GM23338 (cell line): ENCODE results near the gene MICAL3. TPM values are rescaled to one million over a fixed set of nuclear protein-coding genes. Genes with fewer than 3 reads are reported as not detected.
"Not testable (repeated sequence)": the region's sequence is repeated elsewhere in the genome, so short reads cannot be mapped to it uniquely, and the experiment has no call there.

Source experiments
- ATAC-seq: fragments of 200-7000 bp; cut with Tn5 transposase; 3 replicates; pipeline ENCODE4 v1.9.1; 2020
- DNase-seq: peaks from one replicate; pipeline ENCODE4 v3.0.0-alpha.2; 2015; ENCODE audit warnings: low spot score
- H2AFZ ChIP-seq: fragments of 200-600 bp; sonication (generic); 2 replicates; pipeline ENCODE4 v1.8.0; 2016; ENCODE audit warnings: antibody characterized with exemption, mild to moderate bottlenecking, moderate library complexity
- H3F3A ChIP-seq: fragments of 200-600 bp; sonication (generic); replicated peaks from 2 replicates; pipeline ENCODE4 v1.8.0; 2017; ENCODE audit warnings: antibody characterized with exemption, mixed run types, low read depth
- H3K27ac ChIP-seq: fragments of 200-600 bp; sonication (generic); 2 replicates; pipeline ENCODE4 v1.6.1; 2016; ENCODE audit warnings: low read depth
- H3K27me3 ChIP-seq: fragments of 200-600 bp; sonication (generic); 2 replicates; pipeline ENCODE4 v1.8.0; 2016; ENCODE audit warnings: mild to moderate bottlenecking, mixed run types, moderate library complexity; ENCODE audit not compliant: insufficient read depth
- H3K36me3 ChIP-seq: fragments of 200-600 bp; sonication (generic); 2 replicates; pipeline ENCODE4 v1.8.0; 2016; ENCODE audit warnings: mild to moderate bottlenecking; ENCODE audit not compliant: insufficient read depth
- H3K4me1 ChIP-seq: fragments of 200-600 bp; sonication (generic); 2 replicates; pipeline ENCODE4 v1.8.0; 2016; ENCODE audit warnings: mild to moderate bottlenecking, moderate library complexity; ENCODE audit not compliant: insufficient read depth
- H3K4me2 ChIP-seq: fragments of 200-600 bp; sonication (generic); 2 replicates; pipeline ENCODE4 v1.7.1; 2017; ENCODE audit warnings: mixed run types
- H3K4me3 ChIP-seq: fragments of 200-600 bp; sonication (generic); 2 replicates; pipeline ENCODE4 v1.6.1; 2016; ENCODE audit warnings: mixed run types
- H3K79me2 ChIP-seq: fragments of 200-600 bp; sonication (generic); replicated peaks from 2 replicates; pipeline ENCODE4 v1.8.0; 2017; ENCODE audit warnings: mild to moderate bottlenecking; ENCODE audit not compliant: insufficient read depth
- H3K9me2 ChIP-seq: fragments of 200-600 bp; sonication (generic); 2 replicates; pipeline ENCODE4 v1.8.0; 2017; ENCODE audit not compliant: insufficient read depth
- H4K20me1 ChIP-seq: fragments of 200-600 bp; sonication (generic); replicated peaks from 2 replicates; pipeline ENCODE4 v1.8.0; 2017; ENCODE audit warnings: mild to moderate bottlenecking; ENCODE audit not compliant: insufficient read depth
- H3K27ac Mint-ChIP-seq: 2 replicates; pipeline ENCODE4 v1.8.0; 2020; ENCODE audit warnings: inconsistent platforms, mild to moderate bottlenecking, moderate library complexity, mixed read lengths
- H3K27me3 Mint-ChIP-seq: 3 replicates; pipeline ENCODE4 v1.8.0; 2022; ENCODE audit warnings: low read depth, mild to moderate bottlenecking, moderate library complexity, mixed read lengths, inconsistent platforms; ENCODE audit not compliant: insufficient read depth, poor library complexity
- H3K36me3 Mint-ChIP-seq: 3 replicates; pipeline ENCODE4 v1.8.0; 2021; ENCODE audit warnings: low read depth, mild to moderate bottlenecking, inconsistent platforms, moderate library complexity, mixed read lengths
- H3K4me1 Mint-ChIP-seq: 3 replicates; pipeline ENCODE4 v1.8.0; 2020; ENCODE audit warnings: mild to moderate bottlenecking, inconsistent platforms, mixed read lengths
- H3K4me3 Mint-ChIP-seq: 3 replicates; pipeline ENCODE4 v1.8.0; 2021; ENCODE audit warnings: moderate library complexity, mild to moderate bottlenecking, inconsistent platforms, mixed read lengths
- H3K9me3 Mint-ChIP-seq: 3 replicates; pipeline ENCODE4 v1.8.0; 2020; ENCODE audit warnings: moderate library complexity, mild to moderate bottlenecking, inconsistent platforms, mixed read lengths
- CREB1 ChIP-seq: fragments of 250-450 bp; sonication (Bioruptor Pico); IDR thresholded peaks from 2 replicates; pipeline ENCODE4 v1.5.0; 2020; ENCODE audit warnings: low read depth, mild to moderate bottlenecking, moderate library complexity
- ETS1 ChIP-seq: IDR thresholded peaks from 2 replicates; pipeline ENCODE4 v1.6.1; 2016; ENCODE audit warnings: antibody characterized with exemption
- EZH2 ChIP-seq: fragments of 200-600 bp; sonication (generic); IDR thresholded peaks from one replicate; pipeline ENCODE4 v1.8.0; 2017; ENCODE audit warnings: antibody characterized with exemption, mild to moderate bottlenecking, low read depth; ENCODE audit not compliant: unreplicated experiment
- EZH2phosphoT487 ChIP-seq: fragments of 200-600 bp; sonication (generic); IDR thresholded peaks from one replicate; pipeline ENCODE4 v1.8.1; 2018; ENCODE audit warnings: antibody characterized with exemption; ENCODE audit not compliant: unreplicated experiment
- JUNB ChIP-seq: IDR thresholded peaks from one replicate; pipeline ENCODE4 v1.6.1; 2016; ENCODE audit warnings: antibody characterized with exemption; ENCODE audit not compliant: unreplicated experiment
- NANOG ChIP-seq: IDR thresholded peaks from 2 replicates; pipeline ENCODE4 v1.6.1; 2016; ENCODE audit warnings: antibody characterized with exemption, borderline replicate concordance
- POLR2AphosphoS5 ChIP-seq: IDR thresholded peaks from 2 replicates; pipeline ENCODE4 v1.6.1; 2016; ENCODE audit warnings: antibody characterized with exemption, low read depth
- REST ChIP-seq: IDR thresholded peaks from one replicate; pipeline ENCODE4 v1.6.1; 2018; ENCODE audit warnings: antibody characterized with exemption; ENCODE audit not compliant: unreplicated experiment
- ZNF114 ChIP-seq: fragments of 250-450 bp; sonication (Bioruptor Pico); IDR thresholded peaks from 2 replicates; pipeline ENCODE4 v1.5.0; 2020; ENCODE audit warnings: mild to moderate bottlenecking, moderate library complexity
- ZNF331 ChIP-seq: fragments of 250-450 bp; sonication (Bioruptor Pico); IDR thresholded peaks from 2 replicates; pipeline ENCODE4 v1.5.0; 2020; ENCODE audit warnings: low read depth, mild to moderate bottlenecking, moderate library complexity
- polyA plus RNA-seq: library from polyadenylated mRNA; unstranded; fragments of >200 nt; fragmentation: Nextera tagmentation; extraction: Ambion mirVana; gene quantifications from 2 replicates; pipeline ENCODE4 v1.2.1, GENCODE V29; 2016
- total RNA-seq: library from RNA; depleted of rRNA; stranded (reverse); fragments of >200 nt; shearing (Covaris generic); gene quantifications from 2 replicates; pipeline ENCODE4 v1.2.3, GENCODE V29; 2014

Gene MICAL3
- total and polyA plus RNA-seq, 2 experiments from 2014 or later: 10.1 to 33.9 TPM

GRCh38 chr22:18044548-18045271 lies 20.3 kb upstream of the MICAL3 start (continued):
- TF ChIP-seq REST: no peak
- no peak for TF ChIP-seq ZNF331 (CRISPR knock-in tag)
- no peak for TF ChIP-seq ETS1
- no peak for TF ChIP-seq JUNB
- TF ChIP-seq NANOG: no peak
- TF ChIP-seq POLR2AphosphoS5: no peak
- no peak for TF ChIP-seq CREB1 (CRISPR knock-in tag)
- no peak for TF ChIP-seq ZNF114 (CRISPR knock-in tag)

GRCh38 chr22:18042685-18043084 lies 18.3 kb upstream of the MICAL3 start:
- Mint-ChIP-seq H3K9me3 (peaks cover 13% of the 10 kb centered on the region), H3K4me1 (no peaks in the 10 kb centered on the region), H3K27ac (no peak overlapping the region), H3K4me3 (no peak overlapping the region), H3K36me3 (no peaks in the 10 kb centered on the region), H3K27me3 (peaks cover 4% of the 10 kb centered on the region)
- H3K4me1 ChIP-seq: no peaks in the 10 kb centered on the region
- TF ChIP-seq EZH2 (no peak), JUNB (no peak), REST (no peak), EZH2phosphoT487 (no peak), POLR2AphosphoS5 (no peak)
- DNase-seq: no peak
- no peak for ATAC-seq
- H2AFZ ChIP-seq: no peak overlapping the region
- no peaks in the 10 kb centered on the region for H4K20me1 ChIP-seq
- H3K9me2 ChIP-seq: no peaks in the 10 kb centered on the region
- H3K79me2 ChIP-seq: no peaks in the 10 kb centered on the region
- H3K36me3 ChIP-seq: no peaks in the 10 kb centered on the region
- H3K27ac ChIP-seq: no peak overlapping the region
- no peak overlapping the region for H3K4me2 ChIP-seq
- no peaks in the 10 kb centered on the region for H3F3A ChIP-seq
- H3K4me3 ChIP-seq: no peak overlapping the region
- H3K27me3 ChIP-seq: no peaks in the 10 kb centered on the region

- not testable (repeated sequence) for ATAC-seq, DNase-seq, H3K4me2 ChIP-seq, H3K27me3 Mint-ChIP-seq, H4K20me1 ChIP-seq, H2AFZ ChIP-seq, H3F3A ChIP-seq, H3K4me1 ChIP-seq, H3K27ac ChIP-seq, H3K9me2 ChIP-seq, H3K4me3 ChIP-seq, H3K36me3 ChIP-seq, H3K79me2 ChIP-seq, H3K27ac Mint-ChIP-seq, H3K4me1 Mint-ChIP-seq, H3K36me3 Mint-ChIP-seq, H3K27me3 ChIP-seq, H3K4me3 Mint-ChIP-seq
- peaks cover 13% of the 10 kb centered on the region for H3K9me3 Mint-ChIP-seq
Measured at GRCh38 chr22:18040898-18041297, 16.5 kb upstream of the MICAL3 start.
